GM21360 (cell line): ENCODE results near the gene GRK5.
"Not testable (repeated sequence)": the region's sequence is repeated elsewhere in the genome, so short reads cannot be mapped to it uniquely, and the experiment has no call there.

ENCODE experiments used
- ATAC-seq: cut with Tn5 transposase; IDR thresholded peaks from one replicate; pipeline ENCODE4 v1.9.1; 2021; ENCODE audit warnings: mild to moderate bottlenecking, moderate library complexity; ENCODE audit not compliant: unreplicated experiment

GRK5 gene

GRCh38 chr10:119451300-119451896, 244.0 kb downstream of the GRK5 start:
- no peak for ATAC-seq

- ATAC-seq: no peak
These were observed 245.0 kb downstream of the GRK5 start for GRCh38 chr10:119452396-119452795.

- no peak for ATAC-seq
These were observed 245.9 kb downstream of the GRK5 start for GRCh38 chr10:119453313-119453712.

- no peak for ATAC-seq
These were observed 246.9 kb downstream of the GRK5 start for GRCh38 chr10:119454316-119454715.

GRCh38 chr10:119454990-119455389, 247.6 kb downstream of the GRK5 start:
- no peak for ATAC-seq

- no peak for ATAC-seq
These were observed 248.5 kb downstream of the GRK5 start for GRCh38 chr10:119455609-119456434.

- ATAC-seq: no peak
These were observed 249.1 kb downstream of the GRK5 start for GRCh38 chr10:119456435-119456810.

- no peak for ATAC-seq
These were observed 250.8 kb downstream of the GRK5 start for GRCh38 chr10:119457966-119458766.

- no peak for ATAC-seq
These were observed 252.4 kb downstream of the GRK5 start for GRCh38 chr10:119459681-119460340.

- ATAC-seq: no peak
These were observed 253.2 kb downstream of the GRK5 start for GRCh38 chr10:119460369-119461195.

GRCh38 chr10:119461380-119461779, 254.0 kb downstream of the GRK5 start:
- ATAC-seq: no peak

- no peak for ATAC-seq
These were observed 254.6 kb downstream of the GRK5 start for GRCh38 chr10:119461923-119462322.

- ATAC-seq: no peak
These were observed 255.4 kb downstream of the GRK5 start for GRCh38 chr10:119462773-119463172.

- not testable (repeated sequence) for ATAC-seq
These were observed 255.8 kb downstream of the GRK5 start for GRCh38 chr10:119463195-119463594.

- ATAC-seq: no peak
These were observed 257.7 kb downstream of the GRK5 start for GRCh38 chr10:119465085-119465484.

- no peak for ATAC-seq
These were observed 258.7 kb downstream of the GRK5 start for GRCh38 chr10:119466076-119466475.

GRCh38 chr10:119466655-119467054, 259.3 kb downstream of the GRK5 start:
- ATAC-seq: no peak

GRCh38 chr10:119468542-119469324, 261.4 kb downstream of the GRK5 start:
- ATAC-seq: no peak

- no peak for ATAC-seq
These were observed 261.9 kb downstream of the GRK5 start for GRCh38 chr10:119469325-119469707.

GRCh38 chr10:119469846-119470245, 262.5 kb downstream of the GRK5 start:
- ATAC-seq: no peak
